ENCODE results near the gene UROD.
"Not testable (repeated sequence)": the region's sequence is repeated elsewhere in the genome, so short reads cannot be mapped to it uniquely, and the experiment has no call there.

The UROD gene

GRCh38 chr1:45011837-45012638 lies at the start of gene UROD:
Gene UROD (plus strand): TSS chr1:45012254. CDS start chr1:45012266, 12 bp downstream.
- peak within 1 kb of the TSS; percentile 90 for H3K4me3 ChIP-seq (ENCODE audit: low read depth, low read length)
- TF ChIP-seq, protein P1, sequence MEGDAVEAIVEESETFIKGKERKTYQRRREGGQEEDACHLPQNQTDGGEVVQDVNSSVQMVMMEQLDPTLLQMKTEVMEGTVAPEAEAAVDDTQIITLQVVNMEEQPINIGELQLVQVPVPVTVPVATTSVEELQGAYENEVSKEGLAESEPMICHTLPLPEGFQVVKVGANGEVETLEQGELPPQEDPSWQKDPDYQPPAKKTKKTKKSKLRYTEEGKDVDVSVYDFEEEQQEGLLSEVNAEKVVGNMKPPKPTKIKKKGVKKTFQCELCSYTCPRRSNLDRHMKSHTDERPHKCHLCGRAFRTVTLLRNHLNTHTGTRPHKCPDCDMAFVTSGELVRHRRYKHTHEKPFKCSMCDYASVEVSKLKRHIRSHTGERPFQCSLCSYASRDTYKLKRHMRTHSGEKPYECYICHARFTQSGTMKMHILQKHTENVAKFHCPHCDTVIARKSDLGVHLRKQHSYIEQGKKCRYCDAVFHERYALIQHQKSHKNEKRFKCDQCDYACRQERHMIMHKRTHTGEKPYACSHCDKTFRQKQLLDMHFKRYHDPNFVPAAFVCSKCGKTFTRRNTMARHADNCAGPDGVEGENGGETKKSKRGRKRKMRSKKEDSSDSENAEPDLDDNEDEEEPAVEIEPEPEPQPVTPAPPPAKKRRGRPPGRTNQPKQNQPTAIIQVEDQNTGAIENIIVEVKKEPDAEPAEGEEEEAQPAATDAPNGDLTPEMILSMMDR (IDR thresholded peaks at IDR 0.05; ENCODE audit: borderline replicate concordance, insufficient read depth, low read depth, low read length): no peak

DNA sequence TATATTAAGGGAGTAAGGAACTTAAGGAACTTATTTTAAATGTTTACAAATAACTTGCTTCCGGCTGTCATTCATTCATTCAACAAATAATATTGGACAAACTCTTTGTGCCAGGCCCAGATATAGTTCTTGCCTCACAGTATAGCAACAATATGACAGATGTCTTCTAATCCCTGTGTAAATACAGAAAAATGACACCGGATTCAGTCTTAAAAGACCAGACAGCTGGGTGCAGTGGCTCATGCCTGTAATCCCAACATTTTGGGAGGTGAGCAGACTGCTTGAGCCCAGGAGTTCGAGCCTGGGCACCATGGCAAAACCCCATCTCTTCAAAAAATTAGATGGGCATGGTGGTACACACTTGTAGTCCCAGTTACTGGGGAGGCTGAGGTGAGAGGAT lies 49.3 kb upstream of the UROD start:
- H3K4me3 ChIP-seq (ENCODE audit: low read depth, low read length): no peak overlapping the region
- TF ChIP-seq, protein P1 (IDR thresholded peaks at IDR 0.05; ENCODE audit: borderline replicate concordance, insufficient read depth, low read depth, low read length): no peak

DNA sequence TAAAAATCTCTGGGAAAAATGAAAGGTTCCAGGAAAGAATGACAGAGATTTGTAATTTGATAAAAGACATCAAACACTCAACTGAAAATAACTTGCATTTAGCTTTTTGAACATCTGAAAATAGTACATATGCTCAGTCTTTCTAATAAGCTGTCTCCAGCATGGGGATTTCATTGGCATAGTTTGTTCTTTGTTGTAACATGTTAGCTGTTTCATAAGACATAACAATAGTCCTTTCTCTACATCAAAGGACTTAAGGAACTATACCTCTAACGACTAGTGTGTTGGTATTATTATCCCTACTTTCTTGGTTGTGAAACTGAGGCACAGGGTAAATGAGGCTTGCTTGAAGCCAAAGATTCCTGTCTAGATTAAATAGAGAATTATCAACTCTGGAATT lies 47.7 kb upstream of the UROD start:
- H3K4me3 ChIP-seq (ENCODE audit: low read depth, low read length): no peak overlapping the region
- TF ChIP-seq, protein P1 (IDR thresholded peaks at IDR 0.05; ENCODE audit: borderline replicate concordance, insufficient read depth, low read depth, low read length): no peak

DNA sequence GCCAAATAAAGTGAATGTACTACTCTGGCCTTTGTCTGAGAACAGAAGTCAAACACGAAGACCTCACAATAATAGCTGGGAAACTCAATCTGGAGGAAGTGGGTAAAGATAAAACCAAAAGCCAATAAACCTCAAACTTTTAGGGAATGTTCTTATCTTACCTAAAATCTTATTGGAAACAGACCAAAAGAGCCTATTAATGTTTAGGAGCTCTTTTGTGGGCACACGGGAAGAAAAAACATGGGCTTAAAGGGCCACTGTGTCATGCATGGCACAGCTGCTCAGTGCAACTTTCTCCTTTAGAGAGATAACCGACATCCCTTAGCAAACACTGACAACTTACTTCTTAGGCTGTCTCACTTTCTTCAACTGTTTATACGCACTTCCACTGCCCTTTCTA lies 41.7 kb upstream of the UROD start:
- TF ChIP-seq, protein P1 (IDR thresholded peaks at IDR 0.05; ENCODE audit: borderline replicate concordance, insufficient read depth, low read depth, low read length): no peak

GRCh38 chr1:44973645-44974044 lies 38.4 kb upstream of the UROD start:
- TF ChIP-seq, protein P1 (IDR thresholded peaks at IDR 0.05; ENCODE audit: borderline replicate concordance, insufficient read depth, low read depth, low read length): no peak
- no peak overlapping the region for H3K4me3 ChIP-seq (ENCODE audit: low read depth, low read length)

More for the DNA sequence above, 41.7 kb upstream of the UROD start:
- no peak overlapping the region for H3K4me3 ChIP-seq (ENCODE audit: low read depth, low read length)

GRCh38 chr1:44976252-44976651 lies 35.8 kb upstream of the UROD start:
- H3K4me3 ChIP-seq (ENCODE audit: low read depth, low read length): no peak overlapping the region
- TF ChIP-seq, protein P1 (IDR thresholded peaks at IDR 0.05; ENCODE audit: borderline replicate concordance, insufficient read depth, low read depth, low read length): no peak

- not testable (repeated sequence) for H3K4me3 ChIP-seq (ENCODE audit: low read depth, low read length)
Measured at GRCh38 chr1:44977372-44977771, 34.7 kb upstream of the UROD start.

All from GM12875 (cell line).